Panc1 (cell line): ENCODE results near the gene DLGAP1. TPM values are rescaled to one million over a fixed set of nuclear protein-coding genes. Genes with fewer than 3 reads are reported as not detected.
A peak's percentile ranks its signal among the peaks of the same experiment; 100 is the strongest.

Experiments
- ATAC-seq: fragments of 200-7000 bp; cut with Tn5 transposase; 2 replicates; pipeline ENCODE4 v1.9.1; 2020; ENCODE audit warnings: mild to moderate bottlenecking, moderate library complexity
- BruUV-seq: library from RNA; stranded (reverse); fragments of 400-500 nt; replicated peaks from 2 replicates; lab custom pipeline; 2021; lab: Mats Ljungman, UMichigan
- CTCF ChIA-PET: fragments of 300-600 bp; sonication (Branson Sonifier 250); formaldehyde crosslinking; loops from one replicate; lab custom pipeline; 2022; ENCODE audit warnings: antibody characterized with exemption; lab: Charles Lee
- POLR2A ChIA-PET: fragments of 300-600 bp; sonication (Branson Sonifier 250); formaldehyde crosslinking; loops from one replicate; lab custom pipeline; 2022; ENCODE audit warnings: antibody characterized with exemption; lab: Charles Lee
- DNase-seq: peaks from one replicate; pipeline ENCODE4 v3.0.0-alpha.2; 2010; ENCODE audit warnings: low read depth, low spot score
- H3K27ac ChIP-seq: 2 replicates; pipeline ENCODE4 v1.5.1; 2011; ENCODE audit warnings: mild to moderate bottlenecking, low read length, inconsistent platforms
- H3K27me3 ChIP-seq: fragments of 200-500 bp; sonication (Bioruptor generic); 2 replicates; pipeline ENCODE4 v1.6.0; 2014; ENCODE audit warnings: low read length, inconsistent platforms; ENCODE audit not compliant: control insufficient read depth, insufficient read depth
- H3K36me3 ChIP-seq: fragments of 200-500 bp; sonication (Bioruptor generic); 2 replicates; pipeline ENCODE4 v1.5.1; 2014; ENCODE audit warnings: inconsistent platforms, mild to moderate bottlenecking, low read length, moderate library complexity; ENCODE audit not compliant: control insufficient read depth, insufficient read depth
- H3K4me1 ChIP-seq: 2 replicates; pipeline ENCODE4 v1.5.1; 2011; ENCODE audit warnings: inconsistent platforms, mild to moderate bottlenecking, low read length, moderate library complexity; ENCODE audit not compliant: control insufficient read depth, insufficient read depth
- H3K4me3 ChIP-seq, 2 experiments: 2 replicates each; pipeline ENCODE4 v1.5.1; 2011 to 2012; ENCODE audit warnings: low read depth in 2 of 2, low read length in 2 of 2, mild to moderate bottlenecking in 2 of 2, inconsistent platforms in 1 of 2, moderate library complexity in 1 of 2
- H3K9me3 ChIP-seq: fragments of 200-500 bp; sonication (Bioruptor generic); 2 replicates; pipeline ENCODE4 v1.5.1; 2014; ENCODE audit warnings: low read depth, mild to moderate bottlenecking, inconsistent platforms, low read length, moderate library complexity; ENCODE audit not compliant: control insufficient read depth, insufficient read depth
- CTCF ChIP-seq: fragments of 450-650 bp; IDR thresholded peaks from 2 replicates; pipeline ENCODE4 v1.5.1; 2017; ENCODE audit warnings: mild to moderate bottlenecking
- POLR2AphosphoS5 ChIP-seq: IDR thresholded peaks from 2 replicates; pipeline ENCODE4 v1.6.1; 2012; ENCODE audit warnings: mild to moderate bottlenecking, low read depth, low read length, moderate library complexity
- REST ChIP-seq, 2 experiments: IDR thresholded peaks; 2 replicates each; pipeline ENCODE4 v1.6.1; 2011 to 2012; ENCODE audit warnings: low read depth in 2 of 2, control low read depth in 1 of 2, low read length in 1 of 2, mild to moderate bottlenecking in 1 of 2, moderate library complexity in 1 of 2; ENCODE audit not compliant: insufficient read depth in 1 of 2
- SIN3A ChIP-seq: IDR thresholded peaks from 2 replicates; pipeline ENCODE4 v1.6.1; 2012; ENCODE audit warnings: low read depth, mild to moderate bottlenecking, low read length, moderate library complexity, borderline replicate concordance; ENCODE audit not compliant: insufficient read depth
- TCF7L2 ChIP-seq: IDR thresholded peaks from 2 replicates; pipeline ENCODE4 v1.6.1; 2011; ENCODE audit warnings: mild to moderate bottlenecking, low read depth, low read length, inconsistent platforms
- in situ Hi-C: cut with HindIII; loops from 2 replicates; pipeline ENCODE4 v1.10.0; 2016; ENCODE audit warnings: low sequenced_read_pairs, low pct_unique_long_range_greater_than_20kb
- intact Hi-C: fragments of 100-400 bp; cut with micrococcal nuclease; formaldehyde crosslinking; loops from one replicate; pipeline ENCODE4 v1.10.0; 2022; ENCODE audit not compliant: unreplicated experiment
- total RNA-seq: library from RNA; stranded (reverse); gene quantifications from one replicate; pipeline ENCODE4 v1.2.1, GENCODE V29; 2021; ENCODE audit not compliant: unreplicated experiment

DLGAP1 gene
- total RNA-seq, 1 experiment from 2014 or later, result 1.8 TPM

GRCh38 chr18:3619222-3619621 lies 835.9 kb downstream of the DLGAP1 start:
- ATAC-seq (no peak), DNase-seq (no peak)
- Histone ChIP-seq H3K36me3 (no peaks in the 10 kb centered on the region), H3K9me3 (no peaks in the 10 kb centered on the region), H3K4me3 (no peak overlapping the region), H3K4me1 (peaks cover 70% of the 10 kb centered on the region), H3K27me3 (no peaks in the 10 kb centered on the region), H3K27ac (peak overlapping the region; percentile 93)
- CTCF ChIA-PET, result no interaction called here
- BruUV-seq, result no TSS peak
- in situ Hi-C loops, result no loop called here
- intact Hi-C loops, result no loop called here
- TF ChIP-seq CTCF (no peak), POLR2AphosphoS5 (no peak), SIN3A (no peak), TCF7L2 (no peak), REST (IDR thresholded peaks at IDR 0.05; ENCODE audit: insufficient read depth in 1 of 2, low read depth in 2 of 2, low read length in 1 of 2) (no peak)
- POLR2A ChIA-PET, result no interaction called here

- DNase-seq (no peak), ATAC-seq (no peak)
- ChIA-PET POLR2A (interaction anchor here (0.6 to 0.7 kb wide), 3 partner anchors 7 to 368 kb away, joined by 3 to 6 read pairs (median 4); no protein-coding TSS in a partner anchor), CTCF (no interaction called here)
- TF ChIP-seq CTCF (no peak), SIN3A (no peak), POLR2AphosphoS5 (no peak), REST (IDR thresholded peaks at IDR 0.05; ENCODE audit: insufficient read depth in 1 of 2, low read depth in 2 of 2, low read length in 1 of 2) (no peak), TCF7L2 (no peak)
- Histone ChIP-seq H3K27me3 (no peaks in the 10 kb centered on the region), H3K4me3 (no peak overlapping the region), H3K27ac (peak overlapping the region; percentile 93), H3K9me3 (no peaks in the 10 kb centered on the region), H3K4me1 (peaks cover 64% of the 10 kb centered on the region), H3K36me3 (no peaks in the 10 kb centered on the region)
- intact Hi-C loops (no loop called here), in situ Hi-C loops (no loop called here)
- BruUV-seq, result no TSS peak
Observed at GRCh38 chr18:3616744-3617143, 838.4 kb downstream of the DLGAP1 start.
